GM04504 (cell line): ENCODE measurements around the gene KCNT1.

Source experiments
- DNase-seq: peaks from one replicate; pipeline ENCODE4 v3.0.0-alpha.2; 2012; ENCODE audit warnings: low read depth

KCNT1 gene

DNA sequence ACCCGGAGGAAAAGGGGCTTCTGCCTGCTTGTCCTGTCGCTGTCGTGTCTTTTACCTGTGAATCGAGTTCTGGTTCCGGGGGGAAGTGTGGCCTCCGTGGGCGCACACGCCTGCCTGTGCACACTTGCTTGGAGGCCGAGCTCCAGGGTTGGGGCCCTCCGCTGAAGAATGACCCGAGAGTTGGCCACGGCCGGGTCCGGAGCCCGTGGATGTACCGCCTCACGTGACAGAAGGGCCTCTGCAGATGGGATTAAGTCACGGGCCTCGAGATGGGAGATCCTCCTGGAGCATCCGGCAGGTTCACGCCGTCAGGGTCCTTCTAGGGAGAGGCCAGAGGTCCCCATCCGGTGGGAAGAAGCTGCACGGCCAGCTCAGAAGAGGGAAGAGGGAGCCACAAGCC lies 81.0 kb downstream of the KCNT1 start:
- no peak for DNase-seq

DNA sequence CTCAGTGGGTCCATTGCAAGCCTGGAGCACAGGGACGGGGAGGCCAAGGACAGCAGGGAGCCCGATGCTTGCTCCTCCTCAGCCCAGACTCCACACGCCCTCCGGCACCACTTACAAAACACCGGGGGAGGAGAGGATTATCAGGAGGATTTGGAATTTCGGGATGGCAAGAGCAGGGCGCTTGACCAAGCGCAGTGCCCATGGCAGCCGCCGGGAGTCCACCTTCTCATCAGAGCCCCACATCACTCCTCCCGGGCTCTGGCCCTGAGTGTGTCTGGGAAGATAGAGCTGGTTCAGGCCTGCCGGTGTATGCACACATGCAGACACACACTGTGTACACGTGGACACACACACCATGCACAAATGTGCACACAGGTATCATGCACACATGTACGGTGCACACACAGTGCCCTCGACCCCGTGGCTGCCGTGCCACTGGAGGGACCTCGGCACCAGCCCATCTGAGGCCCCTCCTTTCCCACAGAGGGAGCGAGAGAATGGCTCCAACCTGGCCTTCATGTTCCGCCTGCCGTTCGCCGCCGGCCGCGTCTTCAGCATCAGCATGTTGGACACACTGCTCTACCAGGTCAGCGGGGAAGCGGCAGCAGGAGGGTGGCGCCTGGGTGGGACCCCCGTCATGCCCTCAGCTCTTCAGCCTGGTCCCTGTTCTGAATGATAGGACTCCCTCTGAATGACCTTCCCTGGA lies 81.7 kb downstream of the KCNT1 start:
- DNase-seq = no peak

- no peak for DNase-seq
These were observed 83.1 kb downstream of the KCNT1 start for GRCh38 chr9:135785013-135785575.

GRCh38 chr9:135786146-135786690 lies 84.2 kb downstream of the KCNT1 start:
- DNase-seq = no peak

DNA sequence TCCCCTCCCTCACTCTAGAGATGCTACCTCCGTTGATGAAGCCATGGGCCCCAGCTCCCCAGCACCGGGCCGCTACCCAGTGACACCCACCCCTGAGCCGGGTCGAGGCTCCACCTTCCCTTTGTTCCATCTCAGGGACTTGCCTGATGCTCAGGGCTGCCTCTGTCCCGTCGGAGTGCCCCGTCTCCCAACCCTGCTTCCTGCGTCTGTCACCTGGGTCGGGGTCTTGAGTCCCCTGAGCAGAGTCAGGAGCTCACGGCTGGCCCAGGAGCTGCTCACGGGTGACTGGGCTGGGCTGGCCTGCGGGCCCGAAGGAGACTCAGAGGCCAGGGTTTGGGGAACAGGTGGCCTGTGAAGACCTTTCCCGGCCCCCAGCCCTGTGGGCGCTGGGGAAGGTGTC lies 85.3 kb downstream of the KCNT1 start:
- DNase-seq = no peak

GRCh38 chr9:135787776-135788575 lies 86.0 kb downstream of the KCNT1 start:
- DNase-seq = no peak

DNA sequence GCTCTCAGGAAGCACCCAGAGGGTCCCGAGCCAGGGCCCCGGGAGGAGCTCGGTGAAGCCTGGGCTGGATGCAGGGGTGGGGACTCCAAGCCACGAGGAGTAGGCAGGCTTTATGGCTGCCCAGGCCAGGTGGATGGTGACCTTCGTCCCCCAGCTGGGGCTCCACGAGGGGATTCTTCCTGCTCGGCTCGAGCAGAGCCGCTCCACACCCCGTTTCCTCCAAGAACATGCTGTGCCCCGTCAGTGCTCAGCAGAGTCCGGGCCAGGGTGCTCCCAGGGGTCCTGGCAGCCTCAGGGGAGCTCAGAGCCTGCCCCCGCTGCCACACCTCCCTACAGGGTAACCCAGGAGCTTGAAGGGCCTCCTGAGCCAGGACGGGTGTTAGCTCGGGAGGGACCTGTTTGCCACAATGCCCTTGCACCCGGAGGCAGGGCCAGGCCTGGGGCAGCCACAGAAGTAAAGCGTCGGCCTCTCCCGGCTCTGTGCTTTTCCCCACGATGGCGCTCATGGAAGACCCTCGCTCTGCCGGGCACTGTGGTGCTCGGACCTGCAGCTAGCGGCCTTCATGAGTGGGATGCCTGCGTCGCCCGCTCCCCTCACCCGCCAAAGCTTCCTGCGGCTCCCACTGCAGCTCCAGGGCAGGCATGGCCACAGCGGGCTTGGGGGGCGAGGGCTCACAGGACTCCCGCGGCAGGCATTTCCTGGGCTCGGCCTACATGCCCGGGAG lies 86.8 kb downstream of the KCNT1 start:
- DNase-seq = no peak

- no peak for DNase-seq
These were observed 87.9 kb downstream of the KCNT1 start for GRCh38 chr9:135789838-135790291.

DNA sequence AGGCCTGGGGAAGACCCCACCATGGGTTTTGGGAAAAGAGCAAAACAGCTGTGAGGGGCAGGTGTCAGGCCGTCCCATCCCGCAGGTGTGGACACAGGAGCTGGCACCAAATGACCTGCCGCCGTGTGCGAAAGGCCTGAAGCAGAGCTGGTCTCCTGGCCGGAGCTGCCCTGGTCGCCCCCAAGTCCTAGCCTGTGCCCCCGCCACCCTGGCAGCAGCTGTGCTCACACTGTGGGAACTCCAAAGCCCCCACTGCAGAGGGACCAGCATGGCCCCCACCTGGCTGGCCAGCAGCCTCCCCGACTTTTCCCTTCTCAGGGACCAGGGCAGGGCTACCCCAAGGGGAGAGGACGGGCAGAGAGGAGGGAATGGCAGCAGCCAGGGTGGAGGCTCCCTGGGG lies 88.4 kb downstream of the KCNT1 start:
- DNase-seq = no peak

GRCh38 chr9:135790850-135791249 lies 88.9 kb downstream of the KCNT1 start:
- no peak for DNase-seq

GRCh38 chr9:135791431-135792267 lies 89.7 kb downstream of the KCNT1 start:
- DNase-seq = no peak

DNA sequence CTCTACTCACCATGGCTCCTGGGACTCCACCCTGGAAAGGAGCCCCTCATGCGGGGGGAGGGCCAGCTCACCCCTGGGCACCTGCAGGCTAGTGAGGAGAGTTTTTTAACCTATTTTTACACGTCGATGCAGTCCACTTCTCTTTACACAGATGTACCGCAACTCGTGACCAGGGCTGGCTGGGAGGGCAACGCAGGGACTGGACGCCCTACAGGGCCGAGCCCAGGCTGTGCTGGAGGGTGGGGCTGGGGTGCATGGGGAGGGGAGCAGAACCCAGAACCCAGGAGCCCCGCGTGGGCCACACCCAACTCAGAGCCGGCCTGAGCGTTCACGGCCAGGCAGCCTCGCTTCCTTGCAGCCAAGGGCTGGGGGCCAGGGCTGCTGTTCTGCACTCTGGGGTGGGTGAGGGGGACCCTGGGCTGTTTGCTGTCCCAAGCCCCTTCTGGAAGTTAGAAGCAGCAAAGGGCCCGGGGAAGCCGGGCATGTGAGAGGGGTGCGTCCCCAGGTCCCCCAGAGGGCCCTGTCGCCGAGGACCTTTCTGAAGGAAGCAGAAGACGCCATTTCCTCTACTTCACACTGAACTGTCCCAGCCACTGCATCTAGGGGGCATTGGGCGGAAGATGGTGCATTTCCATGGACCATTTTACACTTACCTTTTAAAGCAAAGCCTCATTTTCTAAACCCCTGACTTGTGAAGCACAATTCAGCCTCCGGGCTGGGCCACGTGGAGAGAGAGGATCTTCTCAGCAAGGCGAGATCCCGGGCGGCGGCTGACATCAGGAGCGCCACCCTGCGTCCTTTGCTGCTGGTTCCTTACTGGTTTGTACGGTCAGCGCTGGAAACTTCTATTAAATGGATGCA lies 90.5 kb downstream of the KCNT1 start:
- no peak for DNase-seq

- DNase-seq = no peak
These were observed 91.5 kb downstream of the KCNT1 start for GRCh38 chr9:135793221-135794056.

- no peak for DNase-seq
These were observed 92.0 kb downstream of the KCNT1 start for GRCh38 chr9:135794057-135794335.

DNA sequence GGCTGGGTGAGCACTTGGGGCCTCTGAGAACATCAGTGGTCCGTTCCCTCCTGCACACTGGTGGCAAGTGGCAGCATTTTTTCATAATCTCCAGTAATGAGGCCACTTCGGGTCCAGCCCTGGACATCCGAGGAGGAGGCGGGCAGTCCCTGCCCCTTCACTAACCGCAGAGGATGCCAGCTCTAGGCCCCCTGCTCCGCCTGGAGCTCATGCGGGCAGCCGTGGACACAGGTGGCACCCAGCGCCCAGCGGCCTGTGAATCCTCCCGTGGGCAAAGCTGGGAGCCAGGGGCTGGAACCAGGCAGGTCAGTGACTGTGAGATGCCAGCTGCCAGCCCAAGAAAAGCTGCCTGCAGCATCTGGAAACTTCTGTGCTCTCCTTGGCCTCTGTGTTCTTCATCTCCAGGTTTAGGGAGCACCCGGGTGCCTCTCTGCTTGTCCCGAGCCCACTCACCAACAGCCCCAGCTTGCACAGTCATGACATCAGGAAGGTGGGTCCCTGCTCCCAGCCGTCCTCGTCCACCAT lies 92.4 kb downstream of the KCNT1 start:
- no peak for DNase-seq

DNA sequence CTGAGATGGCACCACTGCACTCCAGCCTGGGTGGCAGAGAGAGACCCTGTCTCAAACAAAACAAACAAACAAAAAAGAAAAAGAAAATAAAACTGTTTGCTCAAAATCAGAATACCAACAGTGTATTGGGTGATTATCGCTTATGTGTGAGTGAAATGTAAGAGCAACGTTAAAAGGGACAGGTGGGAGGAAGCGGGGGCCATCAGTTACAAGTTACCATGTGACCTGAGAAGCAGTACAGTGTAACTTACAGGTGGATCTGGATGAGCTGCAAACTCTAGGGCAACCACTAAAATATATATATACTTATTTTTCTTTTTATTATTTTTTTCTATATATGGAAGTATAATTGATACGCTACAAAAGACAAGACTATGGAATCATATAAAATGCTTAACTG lies 93.4 kb downstream of the KCNT1 start:
- no peak for DNase-seq

- no peak for DNase-seq
These were observed 95.0 kb downstream of the KCNT1 start for GRCh38 chr9:135796784-135797485.

- peak; percentile 2 for DNase-seq
These were observed 95.7 kb downstream of the KCNT1 start for GRCh38 chr9:135797507-135798262.
